C4-2B (cell line): ENCODE measurements around the gene PRKG1.

Source experiments
- H3K27ac ChIP-seq: fragments of 450-650 bp; 2 replicates; pipeline ENCODE4 v1.5.1; 2017
- CTCF ChIP-seq: fragments of 450-650 bp; conservative IDR thresholded peaks from 2 replicates; pipeline ENCODE4 v1.5.1; 2017; ENCODE audit warnings: mild to moderate bottlenecking
- ZFX ChIP-seq: fragments of 450-650 bp; IDR thresholded peaks from 2 replicates; pipeline ENCODE4 v1.6.1; 2017

Gene PRKG1

DNA sequence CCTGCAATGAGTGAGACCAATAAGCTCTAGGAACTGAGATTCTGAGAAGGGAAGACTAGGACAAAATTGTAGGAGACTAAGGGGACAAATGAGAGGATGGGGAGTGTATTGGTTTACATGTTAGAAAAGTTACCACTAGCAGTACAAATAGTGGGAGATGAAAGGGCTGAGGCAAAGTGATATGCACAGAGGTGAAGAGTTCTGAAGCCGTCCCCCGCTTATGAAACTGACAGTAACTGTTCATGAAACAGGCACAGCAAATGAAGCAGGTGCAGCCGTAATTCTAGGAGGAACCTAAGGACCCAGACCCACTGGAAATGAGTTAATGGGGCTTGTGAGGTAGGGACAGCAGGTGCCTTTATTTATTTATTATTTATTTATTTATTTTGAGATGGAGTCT is 211.3 kb downstream of the PRKG1 start:
- TF ChIP-seq ZFX (no peak), CTCF (no peak)
- H3K27ac ChIP-seq, result no peak overlapping the region

DNA sequence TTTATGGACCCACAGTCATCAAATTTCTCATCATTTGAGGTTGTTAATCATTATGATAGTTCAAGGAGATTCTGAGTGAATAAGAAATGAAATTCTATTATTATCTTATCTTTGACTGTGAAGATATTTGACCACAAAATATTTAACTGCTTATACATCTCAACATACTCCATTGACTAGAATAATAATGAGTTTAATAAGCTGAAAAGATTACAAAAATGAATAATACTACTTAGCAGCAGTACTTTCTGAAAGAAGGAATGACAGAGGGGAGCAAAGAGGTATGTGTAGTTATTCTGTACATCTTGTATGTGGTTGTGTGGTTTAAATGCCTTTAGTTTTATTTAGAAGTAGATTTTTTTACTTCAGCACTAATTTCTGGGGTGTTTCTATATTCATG is 214.2 kb downstream of the PRKG1 start:
- TF ChIP-seq CTCF (no peak), ZFX (no peak)
- no peak overlapping the region for H3K27ac ChIP-seq

- no peak for TF ChIP-seq ZFX
- H3K27ac ChIP-seq, result no peak overlapping the region
Observed at GRCh38 chr10:51289519-51289918, 215.2 kb downstream of the PRKG1 start.

GRCh38 chr10:51291961-51292360 is 217.7 kb downstream of the PRKG1 start:
- TF ChIP-seq CTCF (no peak), ZFX (no peak)
- H3K27ac ChIP-seq, result no peak overlapping the region

GRCh38 chr10:51297438-51297837 is 223.2 kb downstream of the PRKG1 start:
- no peak for TF ChIP-seq CTCF
- no peak for TF ChIP-seq ZFX
- H3K27ac ChIP-seq, result no peak overlapping the region

DNA sequence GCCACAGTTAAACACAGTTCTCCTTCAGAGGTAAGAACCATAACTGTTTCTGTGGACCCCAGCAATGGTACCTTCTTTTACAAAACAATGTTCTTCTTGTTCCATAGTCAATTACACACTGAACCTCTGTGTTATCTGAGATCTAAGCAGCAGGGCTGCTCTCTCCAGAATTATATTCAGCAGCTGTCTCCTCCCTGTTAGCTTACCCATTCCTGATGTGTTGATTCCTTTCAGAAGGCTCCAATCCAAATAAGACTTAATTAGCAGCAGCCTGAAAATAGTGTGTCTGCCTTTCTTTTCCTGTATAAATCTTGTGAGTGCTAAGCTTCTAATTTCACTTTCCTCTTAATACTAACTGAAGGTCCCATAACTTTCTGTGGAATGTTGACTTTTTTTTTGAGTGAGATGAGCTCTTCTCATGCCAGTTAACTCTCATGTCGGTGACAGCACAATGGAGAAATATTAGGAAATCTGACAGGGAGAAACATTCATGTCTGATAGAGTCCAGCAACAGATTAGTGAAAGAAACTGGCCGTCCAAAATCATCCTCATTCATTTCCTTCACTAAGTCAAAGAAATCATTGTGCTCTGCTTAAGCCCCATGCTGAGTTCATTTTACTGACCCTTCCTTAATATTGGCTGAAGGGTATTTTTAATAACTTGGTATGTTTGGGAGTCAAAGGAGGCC is 226.5 kb downstream of the PRKG1 start:
- TF ChIP-seq ZFX (no peak), CTCF (no peak)
- no peak overlapping the region for H3K27ac ChIP-seq

DNA sequence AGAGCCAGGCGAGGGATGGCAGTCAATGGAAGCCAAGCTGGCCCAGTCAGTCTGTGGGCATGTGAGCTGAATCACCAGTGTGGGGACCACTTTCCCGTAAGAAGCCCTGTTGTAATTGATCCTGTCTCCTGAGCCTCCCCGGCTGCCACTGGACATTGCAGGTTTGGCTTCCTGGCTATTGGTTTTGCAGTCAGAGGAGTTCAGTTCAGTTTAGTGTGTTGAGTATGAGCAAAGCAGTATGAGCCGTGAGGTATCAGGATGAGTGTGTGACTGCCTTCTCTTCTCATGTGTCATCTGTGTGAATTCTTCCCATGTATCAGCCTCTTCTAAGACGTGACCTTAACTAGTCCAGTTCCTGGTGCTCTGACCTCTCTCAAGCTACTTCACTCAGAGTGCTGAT is 227.4 kb downstream of the PRKG1 start:
- TF ChIP-seq CTCF (no peak), ZFX (no peak)
- H3K27ac ChIP-seq, result no peak overlapping the region

DNA sequence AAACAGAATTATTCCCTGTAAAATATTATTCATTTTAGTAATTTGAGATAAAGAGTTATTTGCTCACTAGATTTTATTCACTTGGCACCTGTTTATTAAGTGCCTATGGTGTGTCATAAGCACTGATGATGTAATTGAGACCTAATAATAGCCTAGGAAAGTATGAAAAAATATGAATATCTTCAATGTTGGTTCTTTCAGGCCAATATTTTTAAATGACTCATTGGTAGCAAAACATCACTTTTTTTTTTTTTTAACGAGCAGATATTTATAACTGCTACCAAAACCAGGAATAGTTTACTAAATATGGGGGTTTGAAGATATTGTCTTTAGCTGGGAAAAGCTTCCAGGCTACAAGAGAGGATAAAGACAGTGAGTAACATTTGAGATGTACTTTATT is 228.0 kb downstream of the PRKG1 start:
- no peak overlapping the region for H3K27ac ChIP-seq

More for the DNA sequence above, 228.0 kb downstream of the PRKG1 start:
- TF ChIP-seq ZFX, result no peak
- TF ChIP-seq CTCF, result no peak
